Measurements from ENCODE around the gene SAP130. TPM values are rescaled to one million over a fixed set of nuclear protein-coding genes. Genes with fewer than 3 reads are reported as not detected.

SAP130 gene
- total and polyA plus RNA-seq, 12 donors, result 7.0 to 22.7 (median 14.0) TPM

DNA sequence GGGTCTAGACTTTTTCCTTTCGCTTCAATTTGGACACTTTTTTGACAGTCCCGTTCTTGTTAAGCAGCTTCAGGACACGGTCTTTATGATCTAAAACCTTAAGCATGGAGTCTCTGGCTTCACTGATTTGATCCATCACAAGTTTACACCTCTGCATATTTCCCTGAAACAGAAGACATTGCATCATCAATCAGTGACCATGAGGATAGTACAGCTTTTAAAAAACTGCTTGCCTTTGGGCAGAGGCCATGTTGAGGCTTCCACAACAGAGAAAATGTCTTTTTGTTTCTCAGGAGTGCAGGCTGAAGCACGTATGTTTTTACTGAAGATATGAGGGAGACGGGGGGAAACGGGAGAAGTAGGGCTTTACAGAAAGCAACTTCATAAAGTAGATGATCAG, 85.9 kb downstream of the SAP130 start:
- Histone ChIP-seq H3K9me3 (replicated peaks in 1 of 3) (no peaks in the 10 kb centered on the region), H3K27ac (no peak overlapping the region), H3K27me3 (no peaks in the 10 kb centered on the region), H3K4me3 (no peak overlapping the region), H3K36me3 (replicated peaks in 1 of 2) (peaks cover 0 to 52% of the 10 kb centered on the region in 2 donors), H3K4me1 (replicated peaks in 1 of 2) (no peaks in the 10 kb centered on the region)
- WGBS, 4 donors, result 93 to 97% (median 95%) methylated on average over 6 of the region's 6 CpGs
- no peak for DNase-seq
- TF ChIP-seq, protein P1, sequence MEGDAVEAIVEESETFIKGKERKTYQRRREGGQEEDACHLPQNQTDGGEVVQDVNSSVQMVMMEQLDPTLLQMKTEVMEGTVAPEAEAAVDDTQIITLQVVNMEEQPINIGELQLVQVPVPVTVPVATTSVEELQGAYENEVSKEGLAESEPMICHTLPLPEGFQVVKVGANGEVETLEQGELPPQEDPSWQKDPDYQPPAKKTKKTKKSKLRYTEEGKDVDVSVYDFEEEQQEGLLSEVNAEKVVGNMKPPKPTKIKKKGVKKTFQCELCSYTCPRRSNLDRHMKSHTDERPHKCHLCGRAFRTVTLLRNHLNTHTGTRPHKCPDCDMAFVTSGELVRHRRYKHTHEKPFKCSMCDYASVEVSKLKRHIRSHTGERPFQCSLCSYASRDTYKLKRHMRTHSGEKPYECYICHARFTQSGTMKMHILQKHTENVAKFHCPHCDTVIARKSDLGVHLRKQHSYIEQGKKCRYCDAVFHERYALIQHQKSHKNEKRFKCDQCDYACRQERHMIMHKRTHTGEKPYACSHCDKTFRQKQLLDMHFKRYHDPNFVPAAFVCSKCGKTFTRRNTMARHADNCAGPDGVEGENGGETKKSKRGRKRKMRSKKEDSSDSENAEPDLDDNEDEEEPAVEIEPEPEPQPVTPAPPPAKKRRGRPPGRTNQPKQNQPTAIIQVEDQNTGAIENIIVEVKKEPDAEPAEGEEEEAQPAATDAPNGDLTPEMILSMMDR (IDR thresholded peaks at IDR 0.05), result no peak
- no peak for TF ChIP-seq POLR2A (IDR thresholded peaks at IDR 0.05)
- intact Hi-C loops (cut with DNase I), result no loop called here

DNA sequence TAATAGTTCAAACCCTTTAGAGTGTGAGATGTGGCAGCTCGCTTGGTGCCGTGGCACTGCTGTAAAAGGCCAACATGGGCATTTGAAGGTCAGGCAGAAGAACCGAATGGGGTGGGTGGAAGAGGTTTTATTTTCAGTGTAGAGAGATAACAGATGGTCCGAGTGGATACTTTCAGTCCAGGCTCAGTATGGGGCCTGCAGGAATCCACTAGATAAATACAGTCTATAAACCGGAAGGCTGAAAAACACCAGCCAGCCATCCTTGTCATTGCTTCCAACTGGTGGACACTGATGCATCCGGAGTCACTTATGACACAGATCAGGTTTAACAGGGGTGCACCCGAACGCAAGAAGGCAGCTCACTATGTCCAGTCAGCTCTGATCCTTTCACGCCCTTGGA, 86.4 kb downstream of the SAP130 start:
- Histone ChIP-seq H3K36me3 (replicated peaks in 1 of 2) (peaks cover 0 to 51% of the 10 kb centered on the region in 2 donors), H3K27ac (no peak overlapping the region)

DNA sequence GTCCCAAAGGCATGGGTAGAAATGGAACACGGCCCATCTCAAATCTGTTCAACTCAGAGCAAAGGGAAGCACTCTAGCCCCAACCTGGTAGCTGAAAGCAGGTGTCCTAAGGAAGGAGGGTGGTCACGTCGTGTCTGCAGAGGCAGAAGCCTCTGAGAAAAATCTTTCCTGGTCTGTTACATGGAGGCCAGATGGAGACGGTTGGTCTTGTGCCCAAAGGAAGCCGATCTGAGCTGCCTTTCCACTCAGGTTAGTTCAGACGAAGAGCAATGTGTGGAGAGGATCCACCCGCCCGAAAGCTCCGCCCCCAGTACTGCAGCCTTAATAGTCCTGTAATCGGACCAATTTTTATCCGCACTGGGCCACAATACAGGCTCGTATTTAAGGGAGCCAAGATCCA, 87.2 kb downstream of the SAP130 start:
- Histone ChIP-seq H3K4me1 (replicated peaks in 1 of 2) (no peaks in the 10 kb centered on the region), H3K27ac (no peak overlapping the region), H3K9me3 (replicated peaks in 1 of 3) (no peaks in the 10 kb centered on the region), H3K4me3 (no peak overlapping the region), H3K36me3 (replicated peaks in 1 of 2) (peaks cover 0 to 43% of the 10 kb centered on the region in 2 donors), H3K27me3 (no peaks in the 10 kb centered on the region)
- no peak for DNase-seq
- 86 to 90% (median 89%) methylated on average over 12 of the region's 12 CpGs for WGBS, 4 donors
- intact Hi-C loops (cut with DNase I), result no loop called here
- TF ChIP-seq, protein P1 (IDR thresholded peaks at IDR 0.05), result no peak
- TF ChIP-seq POLR2A (IDR thresholded peaks at IDR 0.05), result no peak

More for the DNA sequence above, 86.4 kb downstream of the SAP130 start:
- Histone ChIP-seq H3K9me3 (replicated peaks in 1 of 3) (no peaks in the 10 kb centered on the region), H3K4me3 (no peak overlapping the region), H3K4me1 (replicated peaks in 1 of 2) (no peaks in the 10 kb centered on the region), H3K27me3 (no peaks in the 10 kb centered on the region)
- 88 to 97% (median 96%) methylated on average over 9 of the region's 9 CpGs for WGBS, 4 donors
- DNase-seq, result no peak
- TF ChIP-seq, protein P1 (IDR thresholded peaks at IDR 0.05), result no peak
- no peak for TF ChIP-seq POLR2A (IDR thresholded peaks at IDR 0.05)
- intact Hi-C loops (cut with DNase I), result no loop called here

DNA sequence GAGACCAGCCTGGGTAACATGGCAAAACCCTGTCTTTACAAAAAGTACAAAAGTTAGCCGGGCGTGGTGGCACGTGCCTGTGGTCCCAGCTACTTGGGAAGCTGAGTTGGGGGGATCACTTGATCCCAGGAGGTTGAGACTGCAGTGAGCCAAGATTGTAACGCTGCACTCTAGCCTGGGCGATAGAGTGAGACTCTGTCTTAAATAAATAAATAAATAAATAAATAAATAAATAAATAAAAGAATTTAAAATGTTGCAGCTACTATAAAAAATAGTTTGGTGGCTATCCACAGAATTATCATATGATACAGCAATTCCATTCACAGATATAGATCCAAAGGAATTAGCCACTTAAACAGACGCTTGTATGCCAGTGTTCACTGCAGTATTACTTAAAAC, 92.5 kb downstream of the SAP130 start:
- Histone ChIP-seq H3K27ac (no peak overlapping the region), H3K36me3 (replicated peaks in 1 of 2) (no peaks in the 10 kb centered on the region), H3K9me3 (replicated peaks in 1 of 3) (no peaks in the 10 kb centered on the region), H3K27me3 (no peaks in the 10 kb centered on the region), H3K4me3 (no peak overlapping the region), H3K4me1 (replicated peaks in 1 of 2) (no peaks in the 10 kb centered on the region)
- 89 to 95% (median 94%) methylated on average over 6 of the region's 6 CpGs for WGBS, 4 donors
- intact Hi-C loops (cut with DNase I), result no loop called here
- no peak for DNase-seq
- TF ChIP-seq POLR2A (IDR thresholded peaks at IDR 0.05), result no peak
- TF ChIP-seq, protein P1 (IDR thresholded peaks at IDR 0.05), result no peak

Measured in adrenal gland (tissue), 12 donors.